ENCODE measurements around the gene MORN1. TPM values are rescaled to one million over a fixed set of nuclear protein-coding genes. Genes with fewer than 3 reads are reported as not detected.

The MORN1 gene
- total RNA-seq, 1 experiment from 2014 or later = 47.8 TPM

GRCh38 chr1:2317230-2318065, 73.9 kb downstream of the MORN1 start:
- H3K9me2 ChIP-seq (ENCODE audit: insufficient read depth) = no peaks in the 10 kb centered on the region
- POLR2A ChIA-PET (ENCODE audit: unreplicated experiment) = interaction anchor here (0.5 kb wide), 1 partner anchor 21 kb away, joined by 6 read pairs; no protein-coding TSS in a partner anchor
- no peak overlapping the region for H3K27ac ChIP-seq
- no peaks in the 10 kb centered on the region for H4K20me1 ChIP-seq (ENCODE audit: insufficient read depth)
- 0 out of 2 replicates have a peak overlapping the region, but pooled peaks have one; percentile 12 for H3K4me2 ChIP-seq
- intact Hi-C loops (cut with micrococcal nuclease; ENCODE audit: unreplicated experiment) = loop anchor here (10.0 kb wide), 1 partner anchor 217 kb away; the partner anchor contains the start of gene HES5
- H3F3A ChIP-seq (ENCODE audit: insufficient read depth, low read depth) = peaks cover 19% of the 10 kb centered on the region; the same call in 1 of the 2 replicates
- TF ChIP-seq CTCF (conservative IDR thresholded peaks at IDR 0.05) = no peak
- TF ChIP-seq EZH2 (IDR thresholded peaks at IDR 0.05; ENCODE audit: low read depth) = no peak
- CTCF ChIA-PET = no interaction called here
- H3K4me3 ChIP-seq = no peak overlapping the region
- no peaks in the 10 kb centered on the region for H3K79me2 ChIP-seq (ENCODE audit: low read depth)
- H3K4me1 ChIP-seq (replicated peaks; ENCODE audit: insufficient read depth) = peaks cover 28% of the 10 kb centered on the region
- H2AFZ ChIP-seq = no peak overlapping the region
- BruUV-seq (replicated peaks) = no TSS peak
- H3K27me3 ChIP-seq (ENCODE audit: insufficient read depth, low read depth) = no peaks in the 10 kb centered on the region
- DNase-seq = no peak
- H3K9me3 ChIP-seq (ENCODE audit: insufficient read depth, low read depth) = no peaks in the 10 kb centered on the region
- H3K36me3 ChIP-seq (ENCODE audit: low read depth) = no peaks in the 10 kb centered on the region

GRCh38 chr1:2316451-2316961, 74.8 kb downstream of the MORN1 start:
- Histone ChIP-seq H3F3A (ENCODE audit: insufficient read depth, low read depth) (peaks cover 19% of the 10 kb centered on the region; the same call in 1 of the 2 replicates), H4K20me1 (ENCODE audit: insufficient read depth) (no peaks in the 10 kb centered on the region), H3K9me3 (ENCODE audit: insufficient read depth, low read depth) (no peaks in the 10 kb centered on the region), H3K79me2 (ENCODE audit: low read depth) (no peaks in the 10 kb centered on the region), H2AFZ (no peak overlapping the region), H3K9me2 (ENCODE audit: insufficient read depth) (no peaks in the 10 kb centered on the region), H3K27me3 (ENCODE audit: insufficient read depth, low read depth) (no peaks in the 10 kb centered on the region), H3K4me2 (peak overlapping the region; percentile 12; the same call in 1 of the 2 replicates), H3K27ac (no peak overlapping the region), H3K4me3 (no peak overlapping the region), H3K36me3 (ENCODE audit: low read depth) (no peaks in the 10 kb centered on the region), H3K4me1 (replicated peaks; ENCODE audit: insufficient read depth) (peaks cover 24% of the 10 kb centered on the region)
- ChIA-PET POLR2A (ENCODE audit: unreplicated experiment) (interaction anchor here (0.5 kb wide), 1 partner anchor 22 kb away, joined by 6 read pairs; no protein-coding TSS in a partner anchor), CTCF (no interaction called here)
- TF ChIP-seq EZH2 (IDR thresholded peaks at IDR 0.05; ENCODE audit: low read depth) = no peak
- BruUV-seq (replicated peaks) = no TSS peak
- intact Hi-C loops (cut with micrococcal nuclease; ENCODE audit: unreplicated experiment) = loop anchor here (10.0 kb wide), 1 partner anchor 218 kb away; the partner anchor contains the start of gene HES5
- peak in 1 of 2 experiments; percentile 55 for DNase-seq

GRCh38 chr1:2315674-2316450, 75.5 kb downstream of the MORN1 start:
- Histone ChIP-seq H4K20me1 (ENCODE audit: insufficient read depth) (no peaks in the 10 kb centered on the region), H3K79me2 (ENCODE audit: low read depth) (no peaks in the 10 kb centered on the region), H3K27me3 (ENCODE audit: insufficient read depth, low read depth) (no peaks in the 10 kb centered on the region), H3F3A (ENCODE audit: insufficient read depth, low read depth) (peaks cover 19% of the 10 kb centered on the region; the same call in 1 of the 2 replicates), H3K4me1 (replicated peaks; ENCODE audit: insufficient read depth) (peaks cover 24% of the 10 kb centered on the region), H3K4me2 (peak overlapping the region; percentile 12; the same call in 1 of the 2 replicates), H3K27ac (no peak overlapping the region), H3K9me3 (ENCODE audit: insufficient read depth, low read depth) (no peaks in the 10 kb centered on the region), H3K9me2 (ENCODE audit: insufficient read depth) (no peaks in the 10 kb centered on the region), H2AFZ (no peak overlapping the region), H3K36me3 (ENCODE audit: low read depth) (no peaks in the 10 kb centered on the region), H3K4me3 (no peak overlapping the region)
- POLR2A ChIA-PET (ENCODE audit: unreplicated experiment) = no interaction called here
- CTCF ChIA-PET = interaction anchor here (0.5 kb wide), 1 partner anchor 65 kb away, joined by 3 read pairs; no protein-coding TSS in a partner anchor
- TF ChIP-seq CTCF (conservative IDR thresholded peaks at IDR 0.05) (no peak), EZH2 (IDR thresholded peaks at IDR 0.05; ENCODE audit: low read depth) (no peak)
- DNase-seq = no peak
- intact Hi-C loops (cut with micrococcal nuclease; ENCODE audit: unreplicated experiment) = loop anchor here (10.0 kb wide), 1 partner anchor 219 kb away; the partner anchor contains the start of gene HES5
- BruUV-seq (replicated peaks) = no TSS peak
